Measurements from ENCODE around the gene RHBDL3. TPM values are rescaled to one million over a fixed set of nuclear protein-coding genes. Genes with fewer than 3 reads are reported as not detected.

RHBDL3 gene
- total and polyA plus RNA-seq, 2 of the 8 experiments (the other 6 are each of a cell fraction or from before 2014, with no cell fraction given), result 9.6 to 12.2 TPM

DNA sequence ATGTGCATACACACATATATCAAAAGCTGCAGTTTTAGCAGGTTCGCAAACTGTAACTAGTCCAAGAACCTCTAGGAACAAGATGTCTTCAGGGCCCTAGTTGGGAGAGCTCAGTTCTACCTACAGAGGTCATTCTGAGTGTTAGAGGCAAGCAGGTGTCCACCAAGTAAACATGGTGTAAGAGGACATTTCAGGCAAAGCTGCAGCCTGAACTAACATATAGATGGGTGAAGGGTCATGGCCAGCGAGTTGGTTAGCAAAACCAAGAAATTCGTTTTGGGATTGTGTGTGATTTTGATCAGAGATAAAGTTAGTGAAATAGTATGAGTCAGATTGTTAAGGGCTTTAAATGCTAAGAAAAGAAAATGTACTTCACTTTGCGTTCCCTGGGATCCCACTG, 51.7 kb downstream of the RHBDL3 start:
- Histone ChIP-seq H3K36me3 (ENCODE audit: control insufficient read depth in 2 of 4, insufficient read depth in 4 of 4, low read length in 3 of 4) (peaks cover 0 to 5% (median 0%) of the 10 kb centered on the region in 4 experiments; a peak in 1 of 8 replicates), H3K4me3 (ENCODE audit: extremely low read depth in 1 of 4, insufficient read depth in 2 of 4, low read depth in 3 of 4, low read length in 4 of 4) (no peak overlapping the region), H2BK12ac (ENCODE audit: low read depth, low read length) (no peak overlapping the region), H3K18ac (ENCODE audit: extremely low read depth, low read length) (no peak overlapping the region), H2BK15ac (ENCODE audit: low read length) (peak overlapping the region; percentile 34; the same call in 1 of the 2 replicates), H3K27me3 (replicated peaks in 1 of 4; ENCODE audit: control insufficient read depth in 3 of 4, extremely low read depth in 1 of 4, insufficient read depth in 3 of 4, low read length in 3 of 4) (no peaks in the 10 kb centered on the region), H3K56ac (replicated peaks; ENCODE audit: insufficient read length, low read depth, low read length) (no peak overlapping the region), H3K4me1 (replicated peaks in 1 of 4; ENCODE audit: control insufficient read depth in 3 of 4, insufficient read depth in 4 of 4, low read length in 3 of 4) (peaks cover 0 to 3% (median 0%) of the 10 kb centered on the region in 4 experiments; a peak in 1 of 7 replicates), H2AFZ (ENCODE audit: low read length) (no peak overlapping the region), H3K9ac (replicated peaks in 1 of 4; ENCODE audit: extremely low read depth in 1 of 4, low read depth in 3 of 4, low read length in 3 of 4) (no peak overlapping the region), H3K79me1 (ENCODE audit: low read depth, low read length) (no peaks in the 10 kb centered on the region), H3K4ac (replicated peaks; ENCODE audit: insufficient read length, low read depth, low read length) (no peak overlapping the region), H3K9me3 (ENCODE audit: insufficient read depth in 2 of 2, low read depth in 1 of 2, low read length in 1 of 2) (no peaks in the 10 kb centered on the region), H2BK5ac (ENCODE audit: low read depth, low read length) (no peak overlapping the region), H2BK120ac (replicated peaks; ENCODE audit: low read depth, low read length) (no peak overlapping the region), H3K23me2 (ENCODE audit: low read depth, low read length) (no peaks in the 10 kb centered on the region), H3K79me2 (ENCODE audit: control insufficient read depth in 1 of 2, insufficient read depth in 2 of 2, low read length in 2 of 2) (no peaks in the 10 kb centered on the region), H4K91ac (replicated peaks; ENCODE audit: insufficient read length, low read length) (no peak overlapping the region), H4K5ac (ENCODE audit: insufficient read length, low read depth, low read length) (no peak overlapping the region), H4K8ac (ENCODE audit: extremely low read depth, insufficient read depth, low read length) (no peak overlapping the region), H3K23ac (ENCODE audit: insufficient read length) (no peak overlapping the region), H4K20me1 (replicated peaks in 1 of 2; ENCODE audit: control insufficient read depth in 1 of 2, insufficient read depth in 2 of 2, low read length in 2 of 2) (no peaks in the 10 kb centered on the region), H2AK5ac (ENCODE audit: low read depth, low read length) (no peak overlapping the region), H3K4me2 (ENCODE audit: insufficient read depth in 1 of 2, low read depth in 2 of 2, low read length in 2 of 2) (no peak overlapping the region), H3K14ac (ENCODE audit: insufficient read length) (no peak overlapping the region), H3K27ac (ENCODE audit: low read depth, low read length) (no peak overlapping the region), H2BK20ac (ENCODE audit: low read length) (no peak overlapping the region)
- ChIA-PET POLR2A (ENCODE audit: partially characterized antibody) (interaction anchor here (1.2 to 1.6 kb wide), 2 partner anchors 9 to 52 kb away, joined by 3 read pairs; no protein-coding TSS in a partner anchor), CTCF (ENCODE audit: partially characterized antibody) (interaction anchor here (0.5 to 13.3 kb wide), 10 partner anchors 11 to 89 kb away, joined by 3 to 170 read pairs (median 10); partner anchors contain the start of gene RHBDL3)
- FAIRE-seq, result no peak
- DNase-seq (ENCODE audit: low read depth in 1 of 2, low spot score in 2 of 2), result no peak
- WGBS, 2 experiments (ENCODE audit: extremely low coverage in 1 of 2, insufficient coverage in 1 of 2, insufficient read length in 1 of 2, insufficient replicate concordance in 2 of 2, low coverage in 1 of 2, low lambda C conversion rate in 2 of 2, missing lambda C conversion rate in 1 of 2), result 92% methylated on average over 4 of the region's 4 CpGs; no CpG with 5 or more reads in 1 of the 2 experiments
- TF ChIP-seq CREB1 (IDR thresholded peaks at IDR 0.05) (no peak), SUZ12 (IDR thresholded peaks at IDR 0.05; ENCODE audit: low read length) (no peak), RAD21 (IDR thresholded peaks at IDR 0.05 in 1 of 2, conservative IDR thresholded peaks at IDR 0.05 in 1 of 2; ENCODE audit: low read depth in 2 of 2, low read length in 2 of 2) (no peak), FOSL1 (IDR thresholded peaks at IDR 0.05; ENCODE audit: insufficient read depth, low read depth, low read length) (no peak), GABPA (IDR thresholded peaks at IDR 0.05; ENCODE audit: borderline replicate concordance, insufficient read depth, low read length) (no peak), RNF2 (IDR thresholded peaks at IDR 0.05; ENCODE audit: borderline replicate concordance, low read depth, low read length, missing control alignments, poor library complexity, severe bottlenecking) (no peak), ZNF274 (IDR thresholded peaks at IDR 0.05; ENCODE audit: borderline replicate concordance, extremely low read depth, low read length) (no peak)
